ENCODE measurements around the gene STK39. TPM values are rescaled to one million over a fixed set of nuclear protein-coding genes. Genes with fewer than 3 reads are reported as not detected.

The STK39 gene
- total RNA-seq, 2 donors from 2014 or later: 37.1 to 41.0 TPM

DNA sequence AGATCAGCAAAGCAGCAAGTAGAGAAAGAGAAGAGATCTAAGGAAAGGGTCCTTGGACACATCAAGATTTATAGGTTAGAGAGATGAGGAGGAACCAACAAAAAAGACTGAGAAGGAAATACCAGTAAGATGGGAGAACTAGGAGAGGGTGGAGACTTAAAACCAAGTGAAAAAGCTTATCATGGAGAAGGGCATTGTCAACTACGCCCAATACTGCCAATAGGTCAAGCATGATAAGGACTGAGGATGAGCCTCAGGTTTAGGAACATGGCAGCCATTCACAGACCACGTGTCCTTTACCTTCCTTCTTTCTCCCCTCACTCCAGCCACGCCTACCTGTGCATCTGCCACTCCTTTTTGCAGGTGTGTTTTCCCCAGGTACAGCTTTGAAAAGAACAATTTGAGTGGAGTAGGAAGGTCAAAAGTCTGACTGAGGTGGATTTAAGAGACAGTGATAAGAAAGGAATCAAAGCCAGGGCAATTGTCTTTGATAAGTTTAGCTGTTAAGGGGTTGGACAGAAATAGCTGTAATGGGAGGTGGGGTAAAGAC lies 238.7 kb downstream of the STK39 start:
- H3K27me3 Mint-ChIP-seq (ENCODE audit: low read depth): no peaks in the 10 kb centered on the region
- peaks cover 7% of the 10 kb centered on the region for H3K4me1 Mint-ChIP-seq (ENCODE audit: low read depth)
- H3K27ac Mint-ChIP-seq: no peak overlapping the region
- DNase-seq: no peak
- ATAC-seq (replicated peaks in 1 of 2): no peak
- H3K9me3 Mint-ChIP-seq: no peaks in the 10 kb centered on the region
- H3K36me3 Mint-ChIP-seq (ENCODE audit: insufficient read depth in 2 of 2): peaks cover 4 to 13% of the 10 kb centered on the region in 2 donors
- H3K4me3 Mint-ChIP-seq: no peak overlapping the region

DNA sequence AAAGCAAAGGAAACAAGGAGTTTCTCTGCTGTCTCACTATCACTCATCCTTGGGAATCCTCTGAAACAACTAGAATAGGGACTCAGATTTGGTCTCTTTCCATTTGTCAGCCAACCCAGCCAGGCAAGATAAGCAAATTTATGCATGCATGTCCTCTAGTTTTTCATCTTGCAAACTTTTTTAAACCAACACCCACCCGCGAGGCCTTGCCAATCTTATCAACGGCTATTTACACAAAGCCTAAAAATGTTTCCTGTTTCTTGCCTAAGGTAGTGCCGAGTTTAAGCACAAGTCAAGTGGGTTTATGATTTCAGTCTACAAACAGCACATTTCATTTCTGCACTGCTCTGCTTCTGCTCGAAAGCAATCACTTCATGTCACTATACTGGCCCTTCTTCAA lies 240.9 kb downstream of the STK39 start:
- no peak overlapping the region for H3K27ac Mint-ChIP-seq

DNA sequence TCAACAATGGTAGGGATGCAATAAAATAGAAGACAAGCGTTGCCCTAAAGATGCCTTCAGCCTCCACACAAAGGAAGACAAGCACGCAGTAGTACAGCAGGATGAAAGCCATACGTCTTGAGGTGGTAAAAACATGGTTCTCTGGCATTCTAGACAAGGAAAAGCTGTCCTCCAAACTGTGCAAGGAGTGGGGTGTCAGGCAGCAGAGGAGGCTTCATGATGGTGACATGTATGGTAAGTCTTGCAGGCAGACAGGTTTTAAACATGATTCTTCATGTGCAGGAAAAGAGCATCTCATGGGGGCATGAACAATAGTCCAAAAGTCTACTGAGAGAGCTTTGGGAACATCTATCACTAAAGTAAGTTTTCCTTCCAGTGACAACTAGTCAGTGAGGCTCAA lies 241.8 kb downstream of the STK39 start:
- Mint-ChIP-seq H3K27ac (no peak overlapping the region), H3K4me1 (ENCODE audit: low read depth) (peaks cover 18% of the 10 kb centered on the region), H3K4me3 (no peak overlapping the region), H3K9me3 (no peaks in the 10 kb centered on the region), H3K36me3 (ENCODE audit: insufficient read depth in 2 of 2) (peaks cover 4 to 14% of the 10 kb centered on the region in 2 donors), H3K27me3 (ENCODE audit: low read depth) (no peaks in the 10 kb centered on the region)
- DNase-seq (no peak), ATAC-seq (replicated peaks in 1 of 2) (no peak)

More for the DNA sequence above, 240.9 kb downstream of the STK39 start:
- Mint-ChIP-seq H3K36me3 (ENCODE audit: insufficient read depth in 2 of 2) (peaks cover 4 to 14% of the 10 kb centered on the region in 2 donors), H3K9me3 (no peaks in the 10 kb centered on the region), H3K27me3 (ENCODE audit: low read depth) (no peaks in the 10 kb centered on the region), H3K4me1 (ENCODE audit: low read depth) (peaks cover 17% of the 10 kb centered on the region), H3K4me3 (no peak overlapping the region)
- ATAC-seq (replicated peaks in 1 of 2) (no peak), DNase-seq (no peak)

DNA sequence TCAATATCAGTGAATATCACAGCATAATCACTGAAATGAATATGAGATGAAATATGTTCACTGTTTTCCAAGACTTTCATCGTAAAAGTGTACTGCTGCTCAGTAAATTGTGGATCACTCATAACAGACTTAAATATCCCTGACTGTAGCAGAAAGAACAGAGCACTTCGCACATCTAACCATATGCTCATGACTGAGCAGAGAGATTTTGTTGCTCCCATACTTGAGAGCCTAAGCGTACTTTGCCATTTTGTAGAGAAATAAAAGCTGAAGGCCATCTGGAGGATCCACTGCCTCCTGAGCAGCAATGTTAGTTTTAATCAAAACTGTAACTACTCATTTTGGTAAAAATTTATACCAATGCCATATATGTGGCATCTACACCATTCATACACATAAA lies 243.5 kb downstream of the STK39 start:
- Mint-ChIP-seq H3K4me1 (ENCODE audit: low read depth) (peaks cover 18% of the 10 kb centered on the region), H3K9me3 (no peaks in the 10 kb centered on the region), H3K27me3 (ENCODE audit: low read depth) (no peaks in the 10 kb centered on the region), H3K36me3 (ENCODE audit: insufficient read depth in 2 of 2) (peaks cover 6 to 14% of the 10 kb centered on the region in 2 donors), H3K27ac (no peak overlapping the region), H3K4me3 (no peak overlapping the region)
- ATAC-seq (replicated peaks in 1 of 2) (no peak), DNase-seq (no peak)

DNA sequence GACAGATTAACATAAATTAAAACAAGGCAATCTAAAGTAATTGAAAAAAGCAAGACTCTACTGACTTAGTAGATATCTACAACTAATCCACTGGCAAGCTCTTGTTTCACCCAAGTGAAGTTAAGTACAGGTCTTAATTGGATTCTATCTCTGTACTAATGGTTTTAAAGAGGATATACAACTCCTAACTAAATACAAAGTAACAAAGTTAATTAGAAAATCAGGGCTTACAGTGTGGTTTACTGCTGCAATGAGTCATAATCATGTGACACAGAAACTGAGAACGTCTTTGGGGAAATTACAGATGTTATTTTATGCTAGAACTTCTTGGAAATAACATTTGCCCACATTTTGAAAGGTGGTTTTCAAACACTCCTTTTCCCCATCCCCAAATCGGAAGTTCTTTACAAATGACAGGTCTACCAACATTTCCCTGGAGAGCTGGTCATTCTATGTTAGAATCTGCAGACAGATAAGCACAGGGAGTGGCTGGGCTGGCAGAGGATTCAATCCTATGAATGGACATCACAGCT lies 245.3 kb downstream of the STK39 start:
- H3K27ac Mint-ChIP-seq: peak overlapping the region; percentile 21
- peak overlapping the region; percentile 16 to 22 for H3K4me3 Mint-ChIP-seq
- no peaks in the 10 kb centered on the region for H3K27me3 Mint-ChIP-seq (ENCODE audit: low read depth)
- H3K9me3 Mint-ChIP-seq: no peaks in the 10 kb centered on the region
- DNase-seq (peak in 1 of 2 donors; percentile 3), ATAC-seq (replicated peaks in 1 of 2) (peak; percentile 86 to 90)
- H3K4me1 Mint-ChIP-seq (ENCODE audit: low read depth): peaks cover 18% of the 10 kb centered on the region
- peaks cover 4 to 6% of the 10 kb centered on the region in 2 donors for H3K36me3 Mint-ChIP-seq (ENCODE audit: insufficient read depth in 2 of 2)

DNA sequence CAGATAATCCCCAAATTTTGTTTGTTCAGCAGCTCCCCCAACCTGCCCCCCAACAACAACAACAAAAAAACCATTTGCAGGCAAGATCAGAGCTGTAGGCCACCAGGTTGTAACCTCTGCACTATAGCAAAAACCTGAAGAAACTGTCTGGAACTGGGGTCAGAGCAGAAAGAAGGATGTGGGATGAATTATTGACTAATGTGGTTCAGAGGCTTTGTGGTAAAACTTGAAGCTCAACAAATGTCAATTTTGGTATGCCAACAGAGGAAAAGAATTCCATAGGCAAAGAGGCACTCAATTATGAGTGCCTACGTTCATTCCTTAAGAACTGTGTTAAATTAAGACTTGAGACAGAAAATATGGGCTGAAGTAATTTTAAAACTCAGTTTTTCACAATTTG lies 255.1 kb downstream of the STK39 start:
- no peak for ATAC-seq (replicated peaks in 1 of 2)

DNA sequence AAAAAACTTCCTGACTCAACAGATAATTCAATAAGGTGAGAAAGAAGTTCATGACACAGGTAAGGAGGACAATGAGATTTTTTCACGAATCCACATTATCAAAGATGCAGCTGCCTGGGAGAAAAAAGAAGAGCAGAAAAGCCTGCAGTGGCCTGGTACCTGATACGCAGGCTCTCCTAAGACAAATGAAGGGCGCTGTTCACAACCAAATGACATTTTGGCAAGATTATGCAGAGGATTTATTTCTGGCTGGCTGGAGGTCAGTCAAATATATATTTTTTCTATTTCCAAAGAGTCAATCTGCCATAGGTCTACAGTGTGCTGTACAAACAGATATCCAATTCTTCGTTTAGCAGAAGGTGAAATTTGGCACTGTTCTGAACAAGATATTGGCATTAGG lies 257.3 kb downstream of the STK39 start:
- DNase-seq: no peak
- Mint-ChIP-seq H3K27me3 (ENCODE audit: low read depth) (no peaks in the 10 kb centered on the region), H3K4me3 (no peak overlapping the region), H3K36me3 (ENCODE audit: insufficient read depth in 2 of 2) (peaks cover 0 to 2% of the 10 kb centered on the region in 2 donors), H3K9me3 (peaks cover 0 to 2% of the 10 kb centered on the region in 2 donors), H3K4me1 (ENCODE audit: low read depth) (no peaks in the 10 kb centered on the region), H3K27ac (no peak overlapping the region)
- ATAC-seq (replicated peaks in 1 of 2): no peak

More for the DNA sequence above, 255.1 kb downstream of the STK39 start:
- Mint-ChIP-seq H3K27me3 (ENCODE audit: low read depth) (no peaks in the 10 kb centered on the region), H3K4me3 (no peak overlapping the region), H3K9me3 (peaks cover 0 to 2% of the 10 kb centered on the region in 2 donors), H3K4me1 (ENCODE audit: low read depth) (no peaks in the 10 kb centered on the region), H3K27ac (no peak overlapping the region), H3K36me3 (ENCODE audit: insufficient read depth in 2 of 2) (peaks cover 0 to 2% of the 10 kb centered on the region in 2 donors)
- DNase-seq: no peak

DNA sequence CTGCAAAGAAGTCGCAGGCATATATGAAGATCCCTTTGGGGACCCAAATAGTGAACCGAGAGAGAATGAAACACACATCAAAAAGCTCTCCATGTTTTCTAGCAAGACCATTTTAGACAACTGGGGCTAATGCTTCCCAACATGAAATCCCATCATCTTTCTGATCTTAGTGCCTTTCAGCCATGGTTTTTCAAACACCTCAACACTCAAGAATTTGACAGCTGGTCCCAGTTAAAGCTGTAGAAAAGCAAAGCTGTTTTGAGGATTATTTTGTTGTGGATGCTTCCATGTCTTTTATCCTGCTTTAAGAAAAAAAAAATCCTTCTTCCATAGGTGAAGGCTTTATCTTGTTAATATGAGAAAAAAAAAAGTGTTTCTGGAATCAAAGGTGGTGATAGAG lies 259.1 kb downstream of the STK39 start:
- H3K27ac Mint-ChIP-seq: no peak overlapping the region
- peaks cover 0 to 7% of the 10 kb centered on the region in 2 donors for H3K36me3 Mint-ChIP-seq (ENCODE audit: insufficient read depth in 2 of 2)
- H3K9me3 Mint-ChIP-seq: peaks cover 0 to 2% of the 10 kb centered on the region in 2 donors
- H3K4me3 Mint-ChIP-seq: no peak overlapping the region
- ATAC-seq (replicated peaks in 1 of 2): no peak
- no peak for DNase-seq
- no peaks in the 10 kb centered on the region for H3K27me3 Mint-ChIP-seq (ENCODE audit: low read depth)
- H3K4me1 Mint-ChIP-seq (ENCODE audit: low read depth): no peaks in the 10 kb centered on the region

DNA sequence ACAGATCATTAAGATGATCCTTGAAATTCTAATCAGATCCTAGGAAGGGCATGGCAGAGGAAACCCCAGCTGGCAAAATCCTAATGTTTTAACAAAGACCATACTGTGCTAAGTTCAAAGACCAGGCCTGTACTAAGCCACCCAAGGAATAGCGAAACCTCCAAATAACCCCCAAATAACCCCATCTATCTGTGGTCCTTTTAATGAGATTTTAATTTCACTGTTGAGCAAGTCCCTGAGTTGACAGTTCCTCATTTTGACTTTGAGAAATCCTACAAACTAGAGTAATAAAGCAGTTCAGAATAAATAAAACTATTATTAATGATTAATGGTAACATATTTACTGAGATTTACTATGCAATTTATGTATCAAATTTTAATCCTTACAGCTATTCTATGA lies 259.8 kb downstream of the STK39 start:
- DNase-seq (no peak), ATAC-seq (replicated peaks in 1 of 2) (no peak)
- H3K4me1 Mint-ChIP-seq (ENCODE audit: low read depth): no peaks in the 10 kb centered on the region
- H3K36me3 Mint-ChIP-seq (ENCODE audit: insufficient read depth in 2 of 2): peaks cover 0 to 10% of the 10 kb centered on the region in 2 donors
- no peak overlapping the region for H3K4me3 Mint-ChIP-seq
- H3K27ac Mint-ChIP-seq: no peak overlapping the region
- H3K27me3 Mint-ChIP-seq (ENCODE audit: low read depth): no peaks in the 10 kb centered on the region
- peaks cover 0 to 2% of the 10 kb centered on the region in 2 donors for H3K9me3 Mint-ChIP-seq

DNA sequence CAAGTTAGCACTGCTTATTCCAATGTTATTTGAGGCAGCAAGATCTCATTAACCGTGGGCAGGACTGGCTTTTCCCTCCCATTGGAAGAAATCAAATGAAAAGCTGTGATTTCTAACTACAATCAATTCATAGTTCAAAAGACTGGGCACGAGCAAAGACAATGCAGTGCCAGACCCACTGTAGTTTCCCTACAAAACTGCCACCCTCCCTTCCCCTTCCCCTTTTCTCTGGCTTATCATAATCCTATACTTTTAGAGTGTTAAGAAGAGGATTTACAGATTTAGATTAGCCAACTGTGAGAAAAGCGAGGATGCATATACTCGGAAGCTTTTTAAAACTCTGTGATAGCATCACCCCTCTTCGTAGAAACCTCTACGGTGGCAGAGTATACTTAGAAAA lies 260.4 kb downstream of the STK39 start:
- no peak for ATAC-seq (replicated peaks in 1 of 2)
- peaks cover 0 to 10% of the 10 kb centered on the region in 2 donors for H3K36me3 Mint-ChIP-seq (ENCODE audit: insufficient read depth in 2 of 2)
- H3K27ac Mint-ChIP-seq: no peak overlapping the region

DNA sequence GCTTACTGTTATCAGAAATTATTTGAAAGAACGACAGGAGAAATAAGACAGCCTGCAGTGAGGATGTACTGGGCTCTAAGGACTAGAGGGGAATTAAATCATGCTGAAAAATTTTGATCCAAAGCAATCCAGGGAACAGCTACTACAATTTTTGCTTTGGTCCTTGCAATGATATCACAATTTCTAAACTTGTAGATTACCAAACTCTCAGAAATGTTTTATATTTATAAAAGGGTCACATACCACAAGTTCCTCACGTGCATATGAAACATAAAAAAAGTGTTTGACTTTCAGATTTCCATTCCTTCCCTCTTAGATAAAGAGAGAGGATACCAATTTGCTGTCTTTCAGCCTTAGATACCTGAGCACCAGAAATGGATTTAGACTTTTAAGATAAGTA lies 261.2 kb downstream of the STK39 start:
- peaks cover 0 to 1% of the 10 kb centered on the region in 2 donors for H3K9me3 Mint-ChIP-seq
- DNase-seq: no peak

More for the DNA sequence above, 260.4 kb downstream of the STK39 start:
- Mint-ChIP-seq H3K4me3 (no peak overlapping the region), H3K27me3 (ENCODE audit: low read depth) (no peaks in the 10 kb centered on the region), H3K9me3 (peaks cover 0 to 2% of the 10 kb centered on the region in 2 donors), H3K4me1 (ENCODE audit: low read depth) (no peaks in the 10 kb centered on the region)
- no peak for DNase-seq

DNA sequence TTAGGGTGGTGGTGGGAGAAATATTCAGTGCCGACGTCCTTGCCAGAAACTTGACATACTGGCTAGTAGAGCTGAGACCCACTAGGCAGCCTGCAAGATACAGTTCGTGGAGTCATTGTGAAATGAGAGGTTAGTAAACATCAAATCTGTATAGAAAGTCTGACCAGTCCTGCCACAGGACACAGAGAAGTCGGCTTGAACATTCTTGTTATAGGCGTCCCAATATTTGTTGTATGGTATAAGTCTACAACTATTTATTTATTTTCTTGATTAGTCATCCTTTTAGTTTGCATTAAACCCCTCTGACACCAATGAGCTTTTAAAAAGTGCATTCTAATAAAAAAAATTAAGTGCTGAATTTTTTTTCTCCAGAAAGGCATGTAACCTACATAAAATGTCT lies 265.4 kb downstream of the STK39 start:
- DNase-seq (no peak), ATAC-seq (replicated peaks in 1 of 2) (no peak)
- H3K9me3 Mint-ChIP-seq: peaks cover 0 to 1% of the 10 kb centered on the region in 2 donors
- no peaks in the 10 kb centered on the region for H3K27me3 Mint-ChIP-seq (ENCODE audit: low read depth)
- no peak overlapping the region for H3K4me3 Mint-ChIP-seq
- no peak overlapping the region for H3K27ac Mint-ChIP-seq
- H3K4me1 Mint-ChIP-seq (ENCODE audit: low read depth): no peaks in the 10 kb centered on the region
- H3K36me3 Mint-ChIP-seq (ENCODE audit: insufficient read depth in 2 of 2): peaks cover 3 to 19% of the 10 kb centered on the region in 2 donors

More for the DNA sequence above, 261.2 kb downstream of the STK39 start:
- Mint-ChIP-seq H3K27ac (no peak overlapping the region), H3K4me1 (ENCODE audit: low read depth) (no peaks in the 10 kb centered on the region), H3K27me3 (ENCODE audit: low read depth) (no peaks in the 10 kb centered on the region), H3K36me3 (ENCODE audit: insufficient read depth in 2 of 2) (peaks cover 0 to 12% of the 10 kb centered on the region in 2 donors), H3K4me3 (no peak overlapping the region)
- ATAC-seq (replicated peaks in 1 of 2): no peak

DNA sequence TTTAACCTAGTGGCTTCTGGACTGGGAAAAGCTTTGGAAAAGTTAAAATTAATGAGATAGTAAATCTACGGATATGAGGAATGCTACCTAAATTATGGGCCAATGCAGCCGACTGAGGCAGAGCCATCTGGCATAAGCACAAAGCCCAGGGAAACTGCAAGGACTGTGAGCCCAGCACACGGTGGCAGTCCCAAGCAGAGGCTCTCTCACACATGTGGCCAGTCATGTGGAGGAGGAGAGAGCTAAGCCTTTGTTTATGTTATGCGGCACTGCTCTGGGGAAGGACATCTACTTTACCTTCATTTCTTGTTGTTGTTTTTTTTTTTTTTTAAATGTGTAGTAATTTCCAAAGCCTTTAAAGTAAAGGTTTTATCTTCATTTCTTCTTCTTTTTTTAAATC lies 267.0 kb downstream of the STK39 start:
- DNase-seq: no peak
- H3K9me3 Mint-ChIP-seq: peaks cover 1 to 3% of the 10 kb centered on the region in 2 donors
- no peak for ATAC-seq (replicated peaks in 1 of 2)
- no peak overlapping the region for H3K27ac Mint-ChIP-seq
- H3K4me1 Mint-ChIP-seq (ENCODE audit: low read depth): no peaks in the 10 kb centered on the region
- no peaks in the 10 kb centered on the region for H3K27me3 Mint-ChIP-seq (ENCODE audit: low read depth)
- H3K4me3 Mint-ChIP-seq: no peak overlapping the region
- peaks cover 5 to 20% of the 10 kb centered on the region in 2 donors for H3K36me3 Mint-ChIP-seq (ENCODE audit: insufficient read depth in 2 of 2)

DNA sequence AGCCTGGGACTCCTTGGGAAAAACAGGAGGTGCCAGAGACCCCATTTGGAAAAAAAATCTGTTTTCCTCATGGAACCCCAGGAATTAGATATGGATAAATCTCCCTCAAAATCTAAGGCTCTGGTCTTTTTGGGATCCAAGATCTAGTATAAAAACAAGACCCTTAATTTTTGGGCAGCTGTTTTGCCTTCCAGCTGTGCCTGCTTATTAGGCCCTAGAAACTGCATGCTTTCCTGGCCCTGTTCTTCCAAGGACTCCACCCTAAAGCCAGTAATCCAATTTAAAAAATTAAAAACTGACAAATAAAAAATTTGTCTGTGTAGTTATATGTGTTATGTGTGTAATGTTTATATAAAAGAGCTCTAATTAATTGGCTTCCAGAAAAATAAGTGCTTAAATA lies 274.6 kb downstream of the STK39 start:
- Mint-ChIP-seq H3K27me3 (ENCODE audit: low read depth) (no peaks in the 10 kb centered on the region), H3K9me3 (peaks cover 2 to 6% of the 10 kb centered on the region in 2 donors), H3K36me3 (ENCODE audit: insufficient read depth in 2 of 2) (peaks cover 9 to 26% of the 10 kb centered on the region in 2 donors), H3K27ac (no peak overlapping the region), H3K4me1 (ENCODE audit: low read depth) (no peaks in the 10 kb centered on the region), H3K4me3 (no peak overlapping the region)
- DNase-seq (no peak), ATAC-seq (replicated peaks in 1 of 2) (no peak)
